HCT116 (cell line): Measurements from ENCODE around the gene ZFAND6. TPM values are rescaled to one million over a fixed set of nuclear protein-coding genes. Genes with fewer than 3 reads are reported as not detected.

Experiments
- ATAC-seq: fragments of 200-7000 bp; cut with Tn5 transposase; 2 replicates; pipeline ENCODE4 v1.9.1; 2020; ENCODE audit warnings: mild to moderate bottlenecking, moderate library complexity
- BruUV-seq: library from RNA; stranded (reverse); fragments of 400-500 nt; replicated peaks from 2 replicates; lab custom pipeline; 2021; lab: Mats Ljungman, UMichigan
- CTCF ChIA-PET: fragments of 300-600 bp; sonication (Branson Sonifier 250); formaldehyde crosslinking; loops from one replicate; lab custom pipeline; 2021; ENCODE audit warnings: antibody characterized with exemption; lab: Charles Lee
- POLR2A ChIA-PET: fragments of 300-600, 350-600 bp; sonication (Branson Sonifier 250); formaldehyde crosslinking; loops from one replicate; lab custom pipeline; 2021; ENCODE audit warnings: antibody characterized with exemption; lab: Charles Lee
- RAD21 ChIA-PET, 2 experiments: fragments of 300-600 bp; sonication (Branson Sonifier 250); formaldehyde crosslinking; loops; one replicate each; lab custom pipeline; 2023; ENCODE audit warnings: low total read pairs in 2 of 2; ENCODE audit not compliant: uncharacterized antibody in 2 of 2, unreplicated experiment in 2 of 2, low non-redundant PET in 1 of 2; lab: Charles Lee
- DNase-seq: peaks from one replicate; pipeline ENCODE4 v3.0.0-alpha.2; 2010; ENCODE audit warnings: low read depth, low spot score
- H2AFZ ChIP-seq: fragments of 200-600 bp; shearing (Covaris generic), sonication (generic); 2 replicates; pipeline ENCODE4 v1.6.1; 2017; ENCODE audit warnings: low read depth, mixed run types, mixed read lengths, antibody characterized with exemption, low read length; ENCODE audit not compliant: poor library complexity, severe bottlenecking
- H3K27ac ChIP-seq: 2 replicates; pipeline ENCODE4 v1.5.1; 2012; ENCODE audit warnings: low read depth, low read length
- H3K27me3 ChIP-seq: fragments of 200-600 bp; sonication (generic); 2 replicates; pipeline ENCODE4 v1.6.1; 2016; ENCODE audit warnings: mixed run types, low read length, mixed read lengths; ENCODE audit not compliant: insufficient read depth
- H3K36me3 ChIP-seq, 2 experiments: fragments of 200-500 bp in 1 of 2; fragments of 200-600 bp in 1 of 2; sonication (Bioruptor generic) in 1 of 2; sonication (generic) in 1 of 2; 2 replicates each; pipeline versions ENCODE4 v1.5.1 to v1.6.1; 2014 to 2016; ENCODE audit warnings: low read length in 2 of 2, inconsistent platforms in 1 of 2, mixed read lengths in 1 of 2, mixed run types in 1 of 2; ENCODE audit not compliant: insufficient read depth in 2 of 2, control insufficient read depth in 1 of 2
- H3K4me1 ChIP-seq, 2 experiments: fragments of 200-600 bp in 1 of 2; sonication (generic) in 1 of 2; 2 replicates each; pipeline versions ENCODE4 v1.5.1 to v1.6.1; 2012 to 2017; ENCODE audit warnings: low read length in 2 of 2, inconsistent platforms in 1 of 2, mild to moderate bottlenecking in 1 of 2, mixed read lengths in 1 of 2, mixed run types in 1 of 2, moderate library complexity in 1 of 2; ENCODE audit not compliant: insufficient read depth in 2 of 2, control insufficient read depth in 1 of 2
- H3K4me2 ChIP-seq: fragments of 200-600 bp; sonication (generic); 2 replicates; pipeline ENCODE4 v1.6.1; 2017; ENCODE audit warnings: mixed run types, low read length, mixed read lengths
- H3K4me3 ChIP-seq, 2 experiments: fragments of 200-600 bp in 1 of 2; sonication (generic) in 1 of 2; replicated peaks in 1 of 2; 2 replicates each; pipeline ENCODE4 v1.5.1; 2011 to 2016; ENCODE audit warnings: low read length in 2 of 2, control low read depth in 1 of 2, low read depth in 1 of 2, mild to moderate bottlenecking in 1 of 2, mixed read lengths in 1 of 2, mixed run types in 1 of 2
- H3K79me2 ChIP-seq: fragments of 200-600 bp; sonication (generic); 2 replicates; pipeline ENCODE4 v1.6.1; 2017; ENCODE audit warnings: mild to moderate bottlenecking, mixed run types, low read length, moderate library complexity, mixed read lengths; ENCODE audit not compliant: insufficient read depth
- H3K9ac ChIP-seq: fragments of 200-600 bp; sonication (generic); 2 replicates; pipeline ENCODE4 v1.6.1; 2016; ENCODE audit warnings: low read length, mixed read lengths
- H3K9me2 ChIP-seq: fragments of 200-600 bp; sonication (generic), shearing (Covaris generic); 2 replicates; pipeline ENCODE4 v1.6.1; 2017; ENCODE audit warnings: mixed run types, mild to moderate bottlenecking, moderate library complexity; ENCODE audit not compliant: insufficient read depth
- H3K9me3 ChIP-seq, 2 experiments: fragments of 200-500 bp in 1 of 2; fragments of 200-600 bp in 1 of 2; sonication (Bioruptor generic) in 1 of 2; sonication (generic) in 1 of 2; 2 replicates each; pipeline ENCODE4 v1.6.1; 2014 to 2017; ENCODE audit warnings: low read length in 2 of 2, mixed read lengths in 2 of 2, inconsistent platforms in 1 of 2, low read depth in 1 of 2, mild to moderate bottlenecking in 1 of 2, mixed run types in 1 of 2, moderate library complexity in 1 of 2; ENCODE audit not compliant: control insufficient read depth in 1 of 2, insufficient read depth in 1 of 2
- H4K20me1 ChIP-seq: fragments of 200-600 bp; sonication (generic), shearing (Covaris generic); 2 replicates; pipeline ENCODE4 v1.6.1; 2017; ENCODE audit warnings: mixed run types, mild to moderate bottlenecking, moderate library complexity; ENCODE audit not compliant: insufficient read depth
- ATF3 ChIP-seq: IDR thresholded peaks from 2 replicates; pipeline ENCODE4 v1.6.1; 2012
- CBX3 ChIP-seq: IDR thresholded peaks from 2 replicates; pipeline ENCODE4 v1.6.1; 2012; ENCODE audit warnings: low read depth
- CEBPB ChIP-seq: IDR thresholded peaks from 2 replicates; pipeline ENCODE4 v1.6.1; 2012; ENCODE audit warnings: low read depth
- EGR1 ChIP-seq: IDR thresholded peaks from 2 replicates; pipeline ENCODE4 v1.6.1; 2012; ENCODE audit warnings: low read depth
- ELF1 ChIP-seq: IDR thresholded peaks from 2 replicates; pipeline ENCODE4 v1.6.1; 2012; ENCODE audit warnings: low read depth, borderline replicate concordance
- EZH2 ChIP-seq: fragments of 200-600 bp; sonication (generic); IDR thresholded peaks from 2 replicates; pipeline ENCODE4 v1.6.1; 2017; ENCODE audit warnings: antibody characterized with exemption, mixed run types
- EZH2phosphoT487 ChIP-seq: fragments of 200-600 bp; IDR thresholded peaks from 2 replicates; pipeline ENCODE4 v1.6.1; 2018; ENCODE audit warnings: antibody characterized with exemption, borderline replicate concordance
- FOSL1 ChIP-seq: IDR thresholded peaks from 2 replicates; pipeline ENCODE4 v1.6.1; 2012; ENCODE audit warnings: low read depth
- MAX ChIP-seq: IDR thresholded peaks from 2 replicates; pipeline ENCODE4 v1.6.1; 2012
- POLR2A ChIP-seq: IDR thresholded peaks from 2 replicates; pipeline ENCODE4 v1.7.0; 2011; ENCODE audit warnings: borderline replicate concordance; ENCODE audit not compliant: insufficient read depth, insufficient read length; ENCODE audit errors: extremely low read depth
- POLR2AphosphoS5 ChIP-seq: IDR thresholded peaks from 2 replicates; pipeline ENCODE4 v1.6.1; 2011; ENCODE audit warnings: mild to moderate bottlenecking, low read depth, low read length, moderate library complexity
- REST ChIP-seq: IDR thresholded peaks from 2 replicates; pipeline ENCODE4 v1.6.1; 2012; ENCODE audit warnings: low read depth
- SP1 ChIP-seq: IDR thresholded peaks from 2 replicates; pipeline ENCODE4 v1.6.1; 2012; ENCODE audit warnings: low read depth
- TCF7L2 ChIP-seq: IDR thresholded peaks from 2 replicates; pipeline ENCODE4 v1.7.0; 2011; ENCODE audit warnings: borderline replicate concordance, inconsistent platforms; ENCODE audit not compliant: insufficient read depth, insufficient read length; ENCODE audit errors: extremely low read depth
- YY1 ChIP-seq: IDR thresholded peaks from 2 replicates; pipeline ENCODE4 v1.6.1; 2011; ENCODE audit warnings: low read length, low read depth, moderate library complexity, mild to moderate bottlenecking; ENCODE audit not compliant: insufficient replicate concordance; ENCODE audit errors: extremely low read depth
- ZBTB33 ChIP-seq: IDR thresholded peaks from 2 replicates; pipeline ENCODE4 v1.6.1; 2011; ENCODE audit warnings: mild to moderate bottlenecking, low read length, moderate library complexity; ENCODE audit not compliant: insufficient replicate concordance; ENCODE audit errors: extremely low read depth
- intact Hi-C: fragments of 100-400 bp; cut with micrococcal nuclease; formaldehyde crosslinking; loops from 2 replicates; pipeline ENCODE4 v1.10.0; 2022
- total RNA-seq: library from RNA; stranded (reverse); gene quantifications from one replicate; pipeline ENCODE4 v1.2.1, GENCODE V29; 2021; ENCODE audit not compliant: unreplicated experiment

The ZFAND6 gene
- total RNA-seq, 1 experiment from 2014 or later = 51.3 TPM

- Histone ChIP-seq H3K27me3 (no peaks in the 10 kb centered on the region), H3K9me2 (no peaks in the 10 kb centered on the region), H3K27ac (no peak overlapping the region), H4K20me1 (no peaks in the 10 kb centered on the region), H3K79me2 (no peaks in the 10 kb centered on the region), H3K9me3 (no peaks in the 10 kb centered on the region), H2AFZ (no peak overlapping the region), H3K4me3 (no peak overlapping the region), H3K36me3 (0 out of 4 replicates have a peak, but pooled peaks cover 0 to 2% of the 10 kb centered on the region in 2 experiments), H3K9ac (no peak overlapping the region), H3K4me1 (peaks cover 0 to 6% of the 10 kb centered on the region in 2 experiments; a peak in 1 of 4 replicates), H3K4me2 (no peak overlapping the region)
- BruUV-seq = no TSS peak
- POLR2A ChIA-PET = no interaction called here
- intact Hi-C loops = no loop called here
- TF ChIP-seq YY1 (no peak), SP1 (no peak), ATF3 (no peak), EZH2 (no peak), ELF1 (no peak), MAX (no peak), POLR2A (no peak), FOSL1 (no peak), TCF7L2 (no peak), EGR1 (no peak), REST (no peak), CBX3 (no peak), CEBPB (no peak), ZBTB33 (no peak), EZH2phosphoT487 (no peak), POLR2AphosphoS5 (no peak)
- no peak for DNase-seq
- no peak for ATAC-seq
- CTCF ChIA-PET = no interaction called here
- RAD21 ChIA-PET = no interaction called here
Observed at GRCh38 chr15:80161468-80162016, 102.1 kb downstream of the ZFAND6 start.
